Germinal center (tissue), 1 donor: ENCODE measurements around the gene NSG1.
"Not testable (repeated sequence)": the region's sequence is repeated elsewhere in the genome, so short reads cannot be mapped to it uniquely, and the experiment has no call there.

ENCODE experiments used
- DNase-seq: peaks from one replicate; pipeline ENCODE4 v3.0.0; 2012; ENCODE audit warnings: mixed read lengths, low spot score

NSG1 gene

GRCh38 chr4:4416981-4417380, 30.1 kb downstream of the NSG1 start:
- no peak for DNase-seq

DNA sequence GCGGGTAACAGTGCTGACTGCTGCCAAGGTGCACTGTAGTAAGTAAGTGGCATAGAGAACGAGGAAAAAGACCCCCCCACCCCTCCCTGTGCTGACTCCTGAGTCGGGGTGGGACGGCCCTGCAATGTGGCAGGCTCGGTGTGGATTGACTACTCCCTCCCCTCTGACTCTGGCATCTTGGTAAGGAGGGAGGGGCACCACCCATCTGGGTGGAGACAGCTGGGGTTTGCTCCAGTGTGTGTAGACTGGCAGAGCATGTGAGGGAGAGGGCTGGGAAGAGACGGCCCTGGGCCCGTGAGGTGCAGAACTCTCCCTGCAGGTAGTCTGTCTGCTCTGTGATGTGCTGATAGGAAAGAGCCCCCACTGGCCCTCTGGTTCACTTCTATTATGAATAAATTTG, 31.0 kb downstream of the NSG1 start:
- DNase-seq = no peak

GRCh38 chr4:4418676-4419390, 31.9 kb downstream of the NSG1 start:
- no peak for DNase-seq

DNA sequence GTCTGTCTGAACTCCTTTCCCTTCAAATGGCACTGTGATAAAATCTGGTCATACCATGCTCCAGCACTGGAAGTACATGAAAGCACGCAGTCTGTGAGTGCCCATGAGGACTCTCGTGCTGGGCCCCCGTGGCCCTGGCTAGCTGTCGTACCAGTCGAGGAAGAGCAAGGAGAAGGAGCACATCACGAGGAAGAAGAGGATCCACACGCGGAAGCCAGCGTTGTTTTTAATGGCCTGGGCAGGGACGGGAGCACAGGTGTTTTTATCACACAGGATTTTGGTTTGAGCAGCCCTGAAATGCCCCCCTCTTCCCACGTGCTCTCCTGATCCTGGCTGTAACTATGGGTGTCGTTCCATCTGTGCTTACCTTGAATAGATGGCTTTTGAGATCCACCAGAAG, 33.0 kb downstream of the NSG1 start:
- no peak for DNase-seq

GRCh38 chr4:4420421-4420820, 33.5 kb downstream of the NSG1 start:
- no peak for DNase-seq

DNA sequence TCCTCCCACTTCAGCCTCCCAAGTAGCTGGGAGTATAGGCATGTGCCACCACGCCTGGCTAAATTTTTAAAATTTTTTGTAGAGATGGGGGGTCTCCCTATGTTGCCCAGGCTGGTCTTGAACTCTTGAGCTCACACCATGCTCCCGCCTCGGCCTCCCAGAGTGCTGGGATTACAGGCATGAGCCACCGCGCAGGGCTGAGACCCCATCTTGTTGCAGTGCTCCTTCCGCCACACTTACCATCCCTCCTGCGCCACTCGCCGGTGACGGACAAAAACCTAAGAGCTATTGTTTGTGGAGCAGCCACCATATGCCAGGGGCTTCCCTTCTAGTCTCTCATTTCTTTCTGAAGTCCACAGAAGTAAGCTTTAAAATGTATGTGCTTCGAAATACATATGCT, 34.5 kb downstream of the NSG1 start:
- DNase-seq = no peak

DNA sequence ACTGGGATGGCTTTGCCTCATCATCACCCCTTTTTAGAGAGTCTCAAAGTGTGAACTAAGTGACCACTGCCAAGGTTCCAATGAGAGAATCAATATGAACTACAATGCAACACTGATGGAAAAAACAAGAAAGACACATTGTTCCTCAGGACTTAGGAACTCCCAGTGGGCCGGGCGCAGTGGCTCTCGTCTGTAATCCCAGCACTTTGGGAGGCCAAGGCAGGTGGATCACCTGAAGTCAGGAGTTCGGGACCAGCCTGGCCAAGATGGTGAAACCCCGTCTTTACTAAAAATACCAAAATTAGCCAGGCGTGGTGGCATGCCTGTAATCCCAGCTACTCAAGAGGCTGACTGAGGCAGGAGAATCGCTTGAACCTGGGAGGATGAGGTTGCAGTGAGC, 35.2 kb downstream of the NSG1 start:
- DNase-seq = not testable (repeated sequence)

DNA sequence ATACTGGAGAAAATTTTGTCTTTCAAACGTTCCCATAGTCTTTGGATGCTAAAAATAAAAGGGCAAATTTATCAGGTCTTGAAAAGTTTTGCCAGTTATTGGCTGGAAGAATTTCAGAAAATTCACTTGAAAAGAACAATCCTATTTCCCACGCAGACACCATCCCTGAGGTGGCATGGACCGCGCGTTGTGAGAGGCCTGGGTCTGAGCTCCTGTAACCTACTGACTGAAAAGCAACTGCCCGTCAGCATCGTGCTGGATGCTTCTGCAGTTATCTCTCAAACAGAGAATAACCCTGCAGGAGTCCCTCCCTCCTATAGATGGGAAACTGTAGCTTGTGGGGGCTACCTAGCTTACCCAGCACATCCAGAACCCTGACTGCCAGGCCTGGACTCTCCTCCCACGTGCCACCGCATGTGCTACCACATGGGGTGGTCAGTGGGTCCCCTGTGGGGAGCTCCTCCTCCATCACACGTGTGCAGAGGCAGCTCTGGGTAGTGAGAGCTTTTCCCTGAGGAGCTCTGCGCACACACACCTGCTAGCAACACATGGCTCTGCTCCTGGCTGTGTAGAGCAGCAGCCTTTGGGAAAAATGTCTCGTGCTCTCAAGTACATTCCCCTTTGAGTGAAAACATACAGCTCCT, 36.1 kb downstream of the NSG1 start:
- DNase-seq = no peak

- no peak for DNase-seq
These were observed 37.0 kb downstream of the NSG1 start for GRCh38 chr4:4423706-4424498.

DNA sequence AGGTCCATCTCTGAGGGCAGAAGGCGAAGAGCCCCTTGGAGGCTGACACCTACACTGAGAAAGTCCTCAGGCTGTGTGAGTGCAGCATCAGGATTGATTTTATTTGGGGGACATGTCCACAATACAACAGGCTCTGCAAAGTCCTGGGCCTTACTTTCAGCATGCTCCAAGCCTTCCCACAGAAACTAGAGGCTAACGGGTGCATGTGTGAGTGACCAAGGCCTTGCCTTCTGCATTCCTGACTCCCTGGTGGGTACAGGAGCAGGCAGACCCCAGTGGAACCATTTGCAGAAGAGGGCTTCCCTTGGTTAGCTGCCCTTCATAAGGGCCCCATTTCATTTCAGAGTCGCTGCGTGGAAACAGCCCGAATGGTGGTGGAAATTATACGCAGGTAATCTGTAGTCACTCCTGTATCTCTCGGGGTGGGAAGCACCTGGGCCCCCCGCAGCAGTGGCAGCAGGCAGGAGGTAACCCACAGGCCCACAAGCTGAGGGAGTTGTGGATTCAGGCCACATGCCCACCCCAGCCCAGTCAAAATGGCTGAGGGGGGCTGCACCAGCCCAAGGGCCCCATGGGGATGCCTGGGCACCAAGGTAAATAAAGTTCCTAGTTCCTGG, 37.7 kb downstream of the NSG1 start:
- no peak for DNase-seq

DNA sequence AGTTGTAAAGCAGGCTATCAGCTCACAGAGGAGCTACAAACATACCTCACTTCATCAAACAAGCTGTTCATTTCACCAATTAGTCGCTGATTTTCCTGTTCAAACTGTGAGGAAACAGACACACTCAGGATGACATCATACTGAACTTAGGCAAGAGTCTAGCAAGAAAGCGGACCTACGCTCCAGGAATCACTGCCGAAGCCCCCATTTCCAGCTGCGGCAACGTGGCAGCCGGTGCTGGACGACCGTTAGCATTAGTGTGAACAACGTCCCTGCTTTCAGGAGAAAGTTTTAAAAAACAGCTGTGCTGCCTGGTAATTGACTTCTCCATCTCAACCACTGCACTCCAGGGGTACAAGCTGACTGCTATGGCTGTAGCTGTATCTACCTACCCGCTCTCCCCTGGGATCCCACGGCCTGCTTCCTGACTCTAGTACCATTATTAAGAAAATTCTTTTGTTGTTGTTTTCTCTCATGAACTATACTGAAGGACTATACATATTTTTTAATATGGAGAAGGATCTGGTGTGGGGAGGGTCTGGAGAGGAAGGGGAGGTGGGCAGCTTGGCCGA, 38.3 kb downstream of the NSG1 start:
- DNase-seq = no peak

DNA sequence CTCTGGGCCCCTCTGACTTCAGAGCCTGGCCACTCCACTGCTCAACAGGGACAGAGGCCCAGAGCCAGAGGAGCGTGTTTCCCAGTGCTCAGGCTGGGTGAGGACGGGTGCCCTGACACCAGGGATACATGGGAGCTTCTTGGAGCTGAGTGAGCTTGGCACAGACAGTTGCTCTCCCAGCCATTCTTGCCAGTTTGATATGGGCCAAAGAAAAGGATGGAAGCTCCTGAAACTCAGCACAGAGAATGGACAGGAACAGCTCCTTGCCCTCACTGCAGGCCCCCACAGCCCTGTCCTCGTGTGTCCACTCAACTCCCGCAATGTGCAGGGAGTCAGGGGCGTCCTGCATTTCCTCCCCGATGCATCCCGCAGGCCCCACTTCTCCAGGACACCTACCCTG, 38.8 kb downstream of the NSG1 start:
- DNase-seq = no peak

DNA sequence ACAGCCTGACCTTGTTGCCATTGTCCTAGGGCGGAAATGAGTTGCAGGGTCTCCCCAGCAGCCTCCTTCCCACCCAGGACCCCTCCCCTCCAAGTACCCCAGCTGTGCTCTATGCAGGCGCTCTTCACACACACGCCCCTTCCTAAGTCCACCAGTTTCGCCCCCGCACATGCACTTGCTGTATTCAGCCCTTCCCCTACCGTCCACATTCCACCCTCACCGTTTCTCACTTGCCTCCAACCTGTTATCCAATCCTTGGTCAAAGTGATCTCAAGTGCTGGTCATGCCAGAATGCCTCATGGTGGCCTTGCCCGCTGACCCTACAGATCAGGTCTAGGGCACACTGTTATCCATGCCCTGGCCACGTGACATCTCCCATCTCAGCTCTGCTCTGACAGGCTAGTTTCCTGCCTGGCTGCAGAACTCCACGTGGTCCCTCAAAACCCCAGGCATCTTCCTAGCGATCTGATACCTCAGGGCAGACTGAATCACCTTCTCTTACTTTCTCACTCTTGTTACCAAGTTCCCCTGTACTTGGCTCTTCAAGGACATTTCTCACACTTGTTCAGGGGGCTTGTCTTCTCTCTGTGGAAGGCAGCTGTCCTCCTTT, 39.7 kb downstream of the NSG1 start:
- no peak for DNase-seq

GRCh38 chr4:4427121-4427870, 40.4 kb downstream of the NSG1 start:
- DNase-seq = no peak

DNA sequence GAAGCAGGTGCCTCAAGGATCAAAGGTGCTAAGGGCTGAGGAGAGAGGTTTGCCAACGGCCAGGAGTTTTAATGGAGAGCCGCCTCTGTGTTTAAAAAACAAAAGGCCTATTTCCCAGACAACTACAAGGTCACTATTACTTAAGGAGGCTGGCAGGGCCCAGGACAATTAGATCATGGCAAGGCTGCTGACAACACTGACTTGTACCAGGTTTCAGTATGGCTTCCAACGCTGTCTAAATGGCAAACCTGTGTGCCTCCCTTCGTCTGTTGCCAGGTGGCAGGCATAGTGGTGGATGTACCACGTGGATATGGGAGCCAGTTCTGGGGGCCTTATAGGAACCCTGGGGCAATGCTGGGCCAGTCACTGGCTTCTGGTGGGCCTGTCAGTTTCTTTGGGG, 41.0 kb downstream of the NSG1 start:
- DNase-seq = no peak

DNA sequence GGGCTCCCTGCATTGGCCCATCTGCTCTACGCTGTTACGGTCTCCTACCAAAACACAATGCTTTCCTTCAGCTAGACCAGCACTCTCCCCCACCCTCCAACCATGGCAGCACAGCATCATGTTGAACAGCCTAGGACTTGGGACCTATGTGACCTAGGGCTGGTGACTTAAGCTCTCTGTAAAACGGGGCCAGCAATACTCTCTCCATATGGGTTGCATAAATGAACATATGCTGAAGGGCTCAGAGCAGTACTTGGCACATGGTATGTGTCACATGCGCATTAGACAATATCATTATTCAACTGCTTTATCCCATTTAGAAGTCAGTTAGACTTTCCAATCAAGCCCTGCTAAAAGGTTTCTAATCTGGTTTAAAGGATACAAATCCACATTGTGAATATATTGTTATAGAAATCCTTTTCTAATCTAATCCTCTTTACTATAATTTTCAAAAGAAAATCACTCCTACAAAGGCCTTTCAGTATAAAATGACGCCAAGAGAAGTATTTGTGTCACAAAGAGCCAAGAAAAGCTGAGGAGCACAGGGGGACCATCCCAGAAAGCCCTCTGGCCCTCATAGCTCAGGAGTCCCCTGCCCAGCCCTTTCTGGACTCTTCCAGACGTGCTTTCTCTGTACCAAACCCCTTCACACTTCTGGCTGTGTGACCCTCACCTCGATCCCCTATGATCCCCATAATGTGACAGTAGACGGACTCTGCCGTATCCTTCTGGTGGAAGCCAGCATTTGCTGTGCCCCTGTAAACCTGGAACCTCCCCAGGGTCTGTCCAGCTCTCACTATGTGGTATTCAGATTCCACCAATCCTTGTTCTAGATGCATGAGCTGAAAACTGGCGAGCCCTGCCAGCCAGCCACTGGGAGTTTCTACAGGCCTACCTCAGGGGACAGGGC, 42.3 kb downstream of the NSG1 start:
- DNase-seq = no peak

- DNase-seq = peak; percentile 73
These were observed 43.7 kb downstream of the NSG1 start for GRCh38 chr4:4430492-4431195.

DNA sequence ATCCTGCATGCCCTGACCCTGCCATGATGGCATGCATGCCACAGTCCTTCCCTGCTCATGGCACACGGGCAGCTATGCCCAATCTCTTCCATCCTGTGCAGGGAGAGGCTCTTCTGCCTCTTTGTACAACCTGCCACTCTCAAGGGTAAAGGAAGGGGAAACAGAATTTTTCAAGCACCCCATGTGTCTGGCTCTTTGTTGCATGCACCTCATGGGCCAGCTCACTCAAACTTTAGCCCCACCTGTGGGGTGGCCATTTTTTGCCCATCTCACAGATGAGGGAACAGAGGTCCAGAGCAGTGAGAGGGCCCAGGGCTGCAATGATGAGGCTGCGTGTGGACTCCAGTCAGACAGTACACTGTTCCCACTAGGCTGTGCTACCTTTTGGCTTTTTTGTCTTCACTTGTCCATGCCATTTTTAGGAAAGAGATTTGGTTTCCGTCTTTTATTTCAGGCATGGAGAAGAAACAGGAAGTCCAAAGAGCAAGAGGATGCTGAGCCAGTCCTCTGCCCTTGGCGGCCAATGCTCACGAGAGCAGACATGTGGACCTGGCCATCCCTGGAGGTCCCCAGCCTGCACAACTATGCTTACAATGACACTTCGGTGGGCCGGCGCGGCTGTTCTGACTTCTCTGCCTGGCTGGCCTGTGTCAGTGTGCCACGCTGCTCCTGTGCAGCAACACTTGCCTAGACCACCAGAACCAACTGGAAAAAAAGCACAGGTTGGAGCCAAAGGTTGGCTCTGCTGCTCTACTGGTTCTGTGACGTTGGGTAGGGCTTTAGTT, 45.6 kb downstream of the NSG1 start:
- DNase-seq = no peak

GRCh38 chr4:4433941-4434340, 47.0 kb downstream of the NSG1 start:
- DNase-seq = no peak
